Astrocyte (in vitro differentiated cells and primary cell): Measurements from ENCODE around the gene CCDC9. TPM values are rescaled to one million over a fixed set of nuclear protein-coding genes. Genes with fewer than 3 reads are reported as not detected.

Source experiments
- DNase-seq: peaks from one replicate; pipeline ENCODE4 v3.0.0-alpha.2; 2010; ENCODE audit warnings: low read depth
- FAIRE-seq: peaks from 2 replicates; lab custom pipeline; 2011; peaks lifted over from hg19 to GRCh38; lab: Jason Lieb, UNC
- H2AFZ ChIP-seq: 2 replicates; pipeline ENCODE4 v1.6.0; 2012; ENCODE audit warnings: low read depth, low read length, inconsistent platforms
- H3K27ac ChIP-seq: 2 replicates; pipeline ENCODE4 v1.5.1; 2011; ENCODE audit warnings: low read depth, low read length, inconsistent platforms
- H3K27me3 ChIP-seq: 2 replicates; pipeline ENCODE4 v1.6.0; 2011; ENCODE audit warnings: low read length, inconsistent platforms; ENCODE audit not compliant: insufficient read depth
- H3K36me3 ChIP-seq: 2 replicates; pipeline ENCODE4 v1.5.1; 2011; ENCODE audit warnings: low read length, inconsistent platforms; ENCODE audit not compliant: insufficient read depth
- H3K4me1 ChIP-seq: 2 replicates; pipeline ENCODE4 v1.5.1; 2011; ENCODE audit warnings: low read length, inconsistent platforms; ENCODE audit not compliant: insufficient read depth
- H3K4me2 ChIP-seq: 2 replicates; pipeline ENCODE4 v1.6.0; 2012; ENCODE audit warnings: low read length, inconsistent platforms
- H3K4me3 ChIP-seq: 2 replicates; pipeline ENCODE4 v1.5.1; 2011; ENCODE audit warnings: low read depth, mild to moderate bottlenecking, low read length, inconsistent platforms; ENCODE audit not compliant: insufficient read depth
- H3K79me2 ChIP-seq: 2 replicates; pipeline ENCODE4 v1.6.0; 2012; ENCODE audit warnings: mild to moderate bottlenecking, low read length, inconsistent platforms; ENCODE audit not compliant: insufficient read depth
- H3K9ac ChIP-seq: 2 replicates; pipeline ENCODE4 v1.6.0; 2012; ENCODE audit warnings: mild to moderate bottlenecking, low read length, inconsistent platforms
- H3K9me3 ChIP-seq: 2 replicates; pipeline ENCODE4 v1.5.1; 2012; ENCODE audit warnings: low read depth, mild to moderate bottlenecking, low read length, inconsistent platforms; ENCODE audit not compliant: insufficient read depth
- H4K20me1 ChIP-seq: 2 replicates; pipeline ENCODE4 v1.6.0; 2012; ENCODE audit warnings: low read length, inconsistent platforms; ENCODE audit not compliant: insufficient read depth
- H3K27ac Mint-ChIP-seq: one replicate; pipeline ENCODE4 v1.8.0; 2021; ENCODE audit warnings: mild to moderate bottlenecking, mixed read lengths; ENCODE audit not compliant: unreplicated experiment
- H3K27me3 Mint-ChIP-seq: one replicate; pipeline ENCODE4 v1.8.0; 2021; ENCODE audit warnings: low read depth, mixed read lengths; ENCODE audit not compliant: unreplicated experiment
- H3K36me3 Mint-ChIP-seq: one replicate; pipeline ENCODE4 v1.8.0; 2021; ENCODE audit warnings: low read depth, mixed read lengths; ENCODE audit not compliant: unreplicated experiment
- H3K4me1 Mint-ChIP-seq: one replicate; pipeline ENCODE4 v1.8.0; 2021; ENCODE audit warnings: low read depth, mixed read lengths; ENCODE audit not compliant: unreplicated experiment
- H3K4me3 Mint-ChIP-seq: one replicate; pipeline ENCODE4 v1.8.0; 2021; ENCODE audit warnings: mild to moderate bottlenecking, moderate library complexity, mixed read lengths; ENCODE audit not compliant: unreplicated experiment
- H3K9me3 Mint-ChIP-seq: one replicate; pipeline ENCODE4 v1.8.0; 2021; ENCODE audit warnings: mild to moderate bottlenecking, mixed read lengths; ENCODE audit not compliant: unreplicated experiment
- CTCF ChIP-seq: IDR thresholded peaks from 2 replicates; pipeline ENCODE4 v1.5.1; 2011; ENCODE audit warnings: low read depth, mild to moderate bottlenecking, inconsistent platforms, low read length, moderate library complexity; ENCODE audit not compliant: insufficient read depth
- EZH2 ChIP-seq: IDR thresholded peaks from 2 replicates; pipeline ENCODE4 v1.6.1; 2012; ENCODE audit warnings: mild to moderate bottlenecking, low read length, inconsistent platforms; ENCODE audit not compliant: insufficient read depth
- total RNA-seq: library from RNA; stranded (reverse); gene quantifications from 2 replicates; pipeline ENCODE4 v1.2.1, GENCODE V29; 2021

Gene CCDC9
- total RNA-seq, 1 donor from 2014 or later = 44.6 TPM

GRCh38 chr19:47271949-47272348, 15.6 kb downstream of the CCDC9 start:
- Mint-ChIP-seq H3K36me3 (peaks cover 23% of the 10 kb centered on the region), H3K27me3 (no peaks in the 10 kb centered on the region), H3K4me1 (peaks cover 13% of the 10 kb centered on the region), H3K27ac (peak overlapping the region; percentile 98), H3K4me3 (no peak overlapping the region), H3K9me3 (no peaks in the 10 kb centered on the region)
- Histone ChIP-seq H3K27me3 (no peaks in the 10 kb centered on the region), H3K79me2 (peaks cover 5% of the 10 kb centered on the region), H3K4me3 (no peak overlapping the region), H3K9ac (no peak overlapping the region), H3K27ac (no peak overlapping the region), H2AFZ (no peak overlapping the region), H3K4me1 (peaks cover 27% of the 10 kb centered on the region), H3K9me3 (no peaks in the 10 kb centered on the region), H4K20me1 (peaks cover 34% of the 10 kb centered on the region), H3K4me2 (no peak overlapping the region), H3K36me3 (peaks cover 3% of the 10 kb centered on the region)
- no peak for DNase-seq
- TF ChIP-seq EZH2 = no peak
- no peak for TF ChIP-seq CTCF
- no peak for FAIRE-seq

GRCh38 chr19:47272448-47273312, 16.4 kb downstream of the CCDC9 start:
- Mint-ChIP-seq H3K4me3 (peak overlapping the region; percentile 81), H3K36me3 (peaks cover 19% of the 10 kb centered on the region), H3K27me3 (no peaks in the 10 kb centered on the region), H3K9me3 (no peaks in the 10 kb centered on the region), H3K27ac (peak overlapping the region; percentile 98), H3K4me1 (peaks cover 13% of the 10 kb centered on the region)
- Histone ChIP-seq H2AFZ (peak overlapping the region; percentile 70), H3K4me2 (peak overlapping the region; percentile 89), H3K36me3 (peaks cover 3% of the 10 kb centered on the region), H3K9ac (peak overlapping the region; percentile 89), H3K27me3 (no peaks in the 10 kb centered on the region), H3K4me3 (peak overlapping the region; percentile 66), H3K4me1 (peaks cover 27% of the 10 kb centered on the region), H3K27ac (peak overlapping the region; percentile 94), H4K20me1 (peaks cover 34% of the 10 kb centered on the region), H3K9me3 (no peaks in the 10 kb centered on the region), H3K79me2 (peaks cover 2% of the 10 kb centered on the region)
- FAIRE-seq (no peak), DNase-seq (peak; percentile 10)
- no peak for TF ChIP-seq EZH2
- no peak for TF ChIP-seq CTCF
